GM18517 (cell line): ENCODE measurements around the gene CAPN12.

Experiments used
- ATAC-seq: cut with Tn5 transposase; IDR thresholded peaks from one replicate; pipeline ENCODE4 v1.9.1; 2021; ENCODE audit warnings: mild to moderate bottlenecking, moderate library complexity; ENCODE audit not compliant: unreplicated experiment

CAPN12 gene

DNA sequence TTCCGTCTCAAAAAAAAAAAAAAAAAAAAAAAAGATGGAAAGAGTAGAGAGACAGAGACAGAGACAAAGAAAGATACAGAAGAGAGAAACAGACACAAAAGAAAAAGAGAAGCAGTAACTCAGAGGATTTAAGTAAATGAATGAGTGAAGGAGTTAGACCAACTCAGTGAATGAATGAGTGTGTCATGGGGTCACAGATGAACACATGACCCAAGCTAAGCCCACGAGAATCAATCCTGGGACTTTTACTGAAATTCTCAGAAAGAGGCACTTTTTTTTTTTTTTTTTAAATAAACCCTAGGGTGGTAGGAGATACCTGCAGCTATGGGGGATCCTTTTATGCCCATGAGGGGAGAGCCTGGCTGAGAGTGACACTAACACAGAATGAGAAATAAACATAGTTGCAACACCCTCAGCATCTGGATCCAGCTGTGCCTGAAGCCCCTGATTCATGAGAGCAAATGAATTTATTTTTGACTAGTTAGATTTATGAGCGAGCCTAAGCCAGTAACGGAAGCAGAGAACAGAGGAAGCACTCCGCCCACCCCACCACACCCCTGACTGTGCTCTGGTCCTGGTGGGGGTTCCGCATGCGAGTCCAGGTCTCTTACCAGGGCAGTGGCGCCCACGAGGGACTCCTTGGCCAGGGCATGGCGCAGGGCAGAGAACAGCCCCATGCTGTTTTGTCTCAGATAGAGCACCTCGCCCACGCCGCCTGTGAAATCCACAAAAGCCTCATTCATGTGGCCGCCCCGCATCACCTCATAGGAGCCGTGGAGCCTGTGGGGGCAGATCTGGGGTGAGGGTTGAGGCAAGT lies 4.6 kb downstream of the CAPN12 start:
- ATAC-seq: no peak

DNA sequence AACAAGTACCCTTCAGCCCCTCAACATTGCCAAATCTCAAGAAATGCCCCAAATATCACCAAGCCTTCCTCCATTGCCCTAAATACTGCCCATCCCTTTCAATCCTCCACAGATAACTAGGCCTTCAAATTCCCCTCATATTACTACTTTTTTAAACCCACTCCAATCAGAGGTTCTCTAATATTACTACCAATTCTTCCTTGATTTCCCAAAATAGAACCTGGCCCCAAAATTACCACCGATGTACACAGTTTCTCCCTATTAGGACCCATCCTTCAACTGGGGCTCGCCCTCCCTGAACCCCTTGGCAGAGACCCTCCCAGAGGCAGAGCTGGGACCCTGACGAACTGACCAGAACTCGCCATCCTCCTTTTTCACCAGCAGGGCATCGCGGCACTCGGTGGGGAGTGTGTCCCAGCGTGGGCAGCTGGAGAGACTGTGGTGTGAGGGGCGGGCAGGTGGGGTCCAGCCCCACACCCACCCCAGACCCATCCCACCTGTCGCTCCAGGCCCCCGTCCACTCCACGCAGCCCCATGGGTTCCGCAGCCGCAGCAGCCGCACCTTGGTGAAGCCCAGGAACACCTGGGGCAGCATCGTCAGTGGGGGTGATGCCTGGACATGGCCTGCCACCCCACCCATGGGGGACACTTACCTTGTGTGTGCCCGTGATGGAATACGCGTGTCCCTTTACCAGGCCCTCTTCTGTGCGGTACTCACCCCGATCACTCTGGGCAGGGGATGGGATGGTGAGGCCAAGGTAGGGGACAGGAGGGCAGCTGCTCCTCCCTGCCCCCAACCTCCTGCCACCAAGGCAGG lies 6.1 kb downstream of the CAPN12 start:
- ATAC-seq: no peak

DNA sequence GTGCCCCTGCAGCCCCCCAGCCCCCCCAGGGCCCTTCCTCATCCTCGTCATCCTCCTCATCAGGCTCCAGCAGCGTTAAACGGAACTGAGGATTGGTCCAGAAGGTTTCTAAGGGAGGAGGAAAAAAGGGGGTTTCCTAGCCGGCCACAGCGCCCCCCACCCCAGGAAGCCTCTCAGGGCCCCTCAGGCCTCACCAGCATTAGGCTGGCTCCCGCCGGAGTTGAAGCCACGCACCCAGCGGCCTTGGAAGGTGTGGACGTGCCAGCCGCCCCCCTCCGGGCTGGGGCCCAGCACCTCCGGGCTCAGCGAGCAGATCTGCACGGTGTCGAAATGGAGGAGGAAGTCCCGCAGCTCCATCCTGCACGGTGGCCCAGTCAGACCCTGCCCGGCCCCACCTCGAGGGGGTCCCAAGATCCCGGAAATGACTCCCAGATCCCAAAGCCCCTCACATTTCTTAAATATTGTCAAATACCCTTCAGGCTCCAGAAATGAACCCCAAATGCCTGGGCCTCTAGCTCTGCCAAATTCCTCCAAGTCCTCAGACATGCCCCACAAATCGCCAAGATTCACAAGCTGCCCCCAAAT lies 6.9 kb downstream of the CAPN12 start:
- ATAC-seq: no peak

DNA sequence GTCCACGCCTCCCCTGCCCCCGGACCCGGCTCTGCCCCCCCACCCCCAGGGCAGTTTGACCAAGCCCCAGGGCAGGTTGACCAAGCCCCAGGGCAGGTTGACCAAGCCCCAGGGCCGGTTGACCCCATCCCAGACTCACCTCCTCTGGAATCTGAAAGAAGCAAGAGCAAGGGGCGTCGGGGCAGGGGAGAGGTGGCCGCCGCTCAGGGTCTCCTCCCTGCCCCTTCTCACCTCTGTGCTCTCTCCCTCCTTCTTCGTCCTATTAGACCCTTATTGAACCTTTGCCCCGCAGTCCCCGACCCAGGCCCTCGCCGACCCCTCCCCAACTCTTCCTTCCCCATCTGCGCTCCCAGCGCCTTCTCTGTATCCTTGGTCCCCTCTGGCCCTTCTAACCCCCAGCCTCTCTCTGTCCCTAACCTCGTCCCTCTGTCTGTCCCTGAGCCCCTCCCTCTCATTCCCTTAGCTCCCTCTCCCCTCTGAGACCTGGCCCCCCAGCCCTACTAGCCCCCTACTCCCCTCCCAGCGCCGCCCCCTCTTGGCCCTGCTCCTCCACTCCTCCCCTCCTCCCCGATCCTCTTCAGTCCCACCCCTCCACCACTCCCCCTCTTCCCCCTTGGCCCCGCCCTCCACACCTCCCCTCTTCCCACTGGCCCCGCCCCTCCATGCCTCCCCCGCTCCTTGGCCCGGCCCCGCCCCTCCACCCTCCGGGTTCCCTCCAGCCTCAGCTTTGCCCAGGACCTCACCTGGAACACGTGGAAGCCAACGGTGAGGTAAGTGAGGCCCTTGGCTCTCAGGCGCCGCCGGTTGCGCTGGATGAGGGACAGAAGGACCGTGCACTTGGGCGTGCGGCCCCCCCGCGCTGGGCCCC lies 7.6 kb downstream of the CAPN12 start:
- ATAC-seq: no peak

DNA sequence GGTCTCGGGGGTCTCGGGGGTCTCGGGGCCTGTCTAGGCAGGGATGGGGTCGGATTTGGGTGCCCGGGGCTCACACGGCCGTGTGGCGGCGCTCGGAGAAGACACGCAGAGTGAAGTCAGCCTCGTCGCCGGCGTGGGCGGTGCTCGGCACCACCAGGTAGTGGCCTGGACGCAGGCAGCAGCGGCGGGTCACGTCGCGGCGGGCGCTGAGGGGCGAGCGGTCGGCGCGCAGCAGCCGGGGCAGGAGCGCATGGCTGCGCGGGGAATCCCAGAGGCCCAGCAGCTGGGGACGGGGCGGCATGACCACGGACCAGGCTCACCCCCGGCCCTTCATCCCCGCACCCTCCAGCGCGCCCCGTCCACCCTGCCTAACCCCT lies 8.2 kb downstream of the CAPN12 start:
- no peak for ATAC-seq

DNA sequence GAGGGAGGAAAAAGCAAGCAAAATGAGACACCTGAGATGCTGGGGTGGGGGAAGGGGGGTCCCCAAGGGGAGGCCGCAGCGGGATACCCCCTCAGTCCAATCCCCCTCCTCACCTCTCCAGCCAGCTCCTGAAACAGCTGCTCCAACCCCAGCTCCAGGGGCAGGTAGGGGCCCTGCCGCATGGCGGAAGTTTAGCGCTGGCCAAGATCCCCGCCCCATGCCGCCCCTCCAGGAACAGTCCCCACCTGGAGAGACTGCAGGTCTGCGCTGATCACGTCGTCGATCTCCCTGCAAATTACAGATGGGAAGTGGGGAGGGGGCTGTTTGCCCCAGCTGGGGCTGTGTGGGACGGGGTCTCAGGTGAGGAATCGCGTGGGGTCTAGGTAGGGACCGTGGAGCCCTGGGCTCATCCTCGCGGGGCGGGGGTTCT lies 9.0 kb downstream of the CAPN12 start:
- ATAC-seq: no peak

DNA sequence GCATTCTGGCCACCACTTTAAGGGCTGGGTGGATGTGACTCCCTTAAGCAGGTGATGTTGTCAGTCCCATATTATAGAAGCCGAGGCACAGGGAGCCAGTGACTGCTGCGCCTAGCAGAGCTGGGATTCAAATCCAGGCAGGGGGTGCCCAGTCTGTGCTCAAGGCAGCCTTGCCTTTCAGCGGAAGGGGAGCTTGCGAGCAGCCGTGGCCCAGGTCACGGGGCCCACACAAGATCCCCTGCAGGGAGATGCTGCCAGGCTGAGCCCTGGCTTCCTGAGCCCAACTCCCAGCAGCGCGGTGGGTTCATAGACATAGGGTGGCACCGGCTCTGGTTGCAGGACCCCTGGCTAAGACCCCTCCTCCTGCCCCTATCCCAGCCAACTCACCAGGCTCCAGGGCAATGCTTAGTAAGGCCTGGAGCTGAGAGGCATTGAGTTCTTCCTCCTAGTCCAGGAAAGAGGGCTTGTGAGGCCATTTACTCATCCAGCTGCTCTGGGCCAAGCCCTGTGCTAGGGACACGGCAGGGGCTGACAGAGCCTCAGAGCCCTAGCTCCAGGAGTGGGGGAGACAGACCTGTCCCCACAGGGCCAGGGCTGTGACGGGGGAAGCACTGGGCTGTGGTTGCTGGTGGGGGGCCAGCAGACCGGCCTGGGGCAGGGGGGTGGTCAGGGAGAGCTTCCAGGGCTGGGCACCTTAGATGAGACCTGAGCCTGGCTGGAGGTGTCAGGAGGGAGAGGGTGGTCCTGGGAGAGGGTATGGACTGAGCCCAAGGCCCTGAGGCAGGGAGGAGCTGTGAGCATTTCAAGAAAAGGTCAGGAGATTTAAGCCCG lies 9.6 kb downstream of the CAPN12 start:
- no peak for ATAC-seq

DNA sequence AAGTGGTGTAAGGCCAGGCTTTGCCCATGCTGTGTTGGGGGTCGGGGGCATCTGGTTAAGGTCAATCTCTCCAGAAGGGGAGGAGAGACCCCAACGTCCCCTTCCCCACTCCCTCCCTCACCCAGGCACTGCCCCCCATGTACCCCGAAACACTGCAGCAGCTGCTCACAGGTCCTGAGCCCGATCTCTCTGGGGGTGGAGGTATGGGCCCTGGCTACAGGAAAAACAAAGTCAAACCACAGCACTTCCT lies 10.2 kb downstream of the CAPN12 start:
- no peak for ATAC-seq

DNA sequence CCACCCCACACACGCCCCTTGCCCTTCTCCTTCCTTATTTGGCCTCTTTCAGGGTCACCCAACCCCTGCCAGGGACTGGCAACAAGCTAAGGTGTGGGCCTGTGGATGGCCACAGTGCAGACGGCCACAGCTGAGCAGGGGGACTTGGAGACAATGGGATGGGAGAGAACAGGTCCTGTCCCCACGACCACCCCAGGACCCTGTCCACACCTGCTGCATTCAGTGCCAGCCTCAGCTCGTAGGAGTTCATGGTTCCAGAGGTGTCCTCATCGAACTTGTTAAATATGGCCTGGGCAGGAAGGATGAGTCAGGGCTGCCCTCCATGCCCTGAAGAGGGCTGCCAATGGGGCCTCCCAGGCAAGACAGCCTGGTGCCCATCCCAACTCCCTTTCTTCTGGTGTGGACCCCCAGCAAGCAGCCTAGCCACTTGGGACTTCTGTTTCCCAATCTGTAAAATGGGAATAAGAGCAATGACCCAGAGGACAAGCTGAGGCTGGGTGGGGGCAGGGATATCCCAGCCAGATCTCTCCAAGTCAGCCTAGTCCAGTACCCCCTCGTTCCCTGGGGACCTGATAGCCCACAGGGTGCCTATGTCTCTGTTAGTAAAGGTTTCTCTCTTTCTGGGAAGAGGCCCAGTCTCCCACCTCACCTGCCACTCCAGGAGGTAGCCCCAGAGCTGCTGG lies 10.6 kb downstream of the CAPN12 start:
- ATAC-seq: no peak

DNA sequence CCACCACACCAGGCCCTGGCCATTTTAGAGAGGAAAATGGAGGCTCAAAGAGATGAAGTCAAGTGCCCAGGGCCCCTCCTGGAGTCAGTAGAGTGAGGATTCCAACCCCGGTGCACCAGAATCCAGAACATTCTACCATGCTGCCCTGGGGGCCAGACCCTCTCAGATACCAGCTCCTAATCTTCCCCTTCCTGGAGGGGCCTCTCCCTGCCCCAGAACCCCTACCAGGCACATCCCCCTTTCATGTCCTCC lies 11.1 kb downstream of the CAPN12 start:
- ATAC-seq: no peak

DNA sequence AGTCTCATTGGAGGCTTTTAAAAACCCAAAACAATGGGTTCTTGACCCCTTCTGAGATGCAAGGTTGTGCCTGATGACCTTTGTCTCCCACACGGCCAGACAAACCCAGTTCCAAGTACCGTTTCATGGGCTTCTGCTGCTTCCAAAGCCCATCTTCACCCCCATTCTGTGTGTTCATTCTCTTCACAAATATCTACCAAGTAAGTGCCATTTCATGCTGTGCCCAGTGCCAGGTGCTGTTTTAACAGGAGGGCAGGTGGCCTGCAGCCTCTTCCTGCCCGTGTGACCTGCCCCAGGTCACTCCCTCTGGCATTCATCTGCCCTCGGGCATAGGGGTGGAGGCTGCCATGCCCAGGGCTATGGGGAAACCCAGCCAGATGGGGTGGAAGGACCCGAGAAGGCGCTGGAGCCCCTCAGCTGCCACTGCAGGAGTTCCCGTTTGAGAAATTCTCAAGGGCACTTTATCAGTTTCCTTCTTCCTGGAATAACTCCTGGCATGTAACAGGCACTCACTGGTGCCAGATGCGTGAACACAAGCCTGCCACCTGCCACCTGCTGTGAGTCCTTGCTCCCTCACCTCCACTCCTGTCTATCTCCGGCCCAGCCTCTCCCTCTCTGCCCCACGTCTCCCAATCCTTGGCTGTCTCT lies 12.5 kb downstream of the CAPN12 start:
- ATAC-seq: no peak

DNA sequence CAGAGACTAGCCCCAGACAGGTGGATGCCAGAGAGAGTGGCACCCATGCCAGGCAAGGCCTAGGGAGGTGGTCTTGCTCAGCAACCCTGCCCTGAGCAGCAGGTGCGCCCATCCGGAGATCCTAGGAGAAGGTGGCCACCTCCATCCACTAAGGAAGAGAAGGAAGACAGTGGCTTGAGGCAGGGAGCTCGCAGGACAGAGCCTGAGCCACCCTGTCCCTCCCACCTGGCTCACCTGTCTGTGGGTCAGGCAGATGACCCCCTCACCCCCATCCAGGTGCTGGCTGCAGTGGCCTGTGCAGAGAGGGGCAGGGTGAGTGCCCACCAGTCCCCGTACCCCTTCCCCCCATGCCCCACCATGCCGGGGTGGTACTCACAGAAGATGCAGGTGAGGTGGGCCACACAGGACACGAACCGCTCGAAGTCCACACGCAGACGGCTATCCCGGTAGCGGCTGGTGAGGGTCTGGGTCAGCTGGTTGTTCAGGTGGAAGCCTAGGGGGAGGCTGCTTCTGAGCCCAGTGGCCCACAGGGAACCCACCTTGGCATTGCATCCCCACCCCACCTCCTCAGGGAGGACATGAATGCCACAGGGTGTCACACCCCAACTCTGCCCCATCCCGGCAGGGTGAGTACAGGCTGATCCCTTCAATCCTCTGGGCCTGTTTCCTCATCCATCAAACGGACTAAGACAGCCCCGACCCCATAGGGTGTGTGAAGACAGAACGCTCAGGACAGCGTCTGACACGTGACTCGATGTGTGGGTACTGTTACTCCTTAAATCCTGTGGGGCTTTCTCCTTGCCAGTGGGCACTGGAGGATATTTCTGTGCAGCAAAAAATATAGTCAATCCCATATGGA lies 13.3 kb downstream of the CAPN12 start:
- ATAC-seq: no peak

DNA sequence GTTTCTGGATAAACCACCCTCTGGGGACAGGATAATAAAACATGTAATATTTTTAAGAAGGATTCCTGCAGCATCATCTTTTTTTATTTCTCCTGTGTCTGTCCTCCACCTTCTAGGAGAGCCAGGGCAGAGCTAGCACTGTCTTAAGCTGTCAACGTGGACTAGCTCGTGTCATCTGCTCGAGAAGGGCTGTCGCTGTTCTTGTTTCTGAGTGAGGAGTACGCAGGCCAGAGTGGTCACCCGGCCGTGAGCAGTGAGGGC lies 13.9 kb downstream of the CAPN12 start:
- ATAC-seq: no peak

DNA sequence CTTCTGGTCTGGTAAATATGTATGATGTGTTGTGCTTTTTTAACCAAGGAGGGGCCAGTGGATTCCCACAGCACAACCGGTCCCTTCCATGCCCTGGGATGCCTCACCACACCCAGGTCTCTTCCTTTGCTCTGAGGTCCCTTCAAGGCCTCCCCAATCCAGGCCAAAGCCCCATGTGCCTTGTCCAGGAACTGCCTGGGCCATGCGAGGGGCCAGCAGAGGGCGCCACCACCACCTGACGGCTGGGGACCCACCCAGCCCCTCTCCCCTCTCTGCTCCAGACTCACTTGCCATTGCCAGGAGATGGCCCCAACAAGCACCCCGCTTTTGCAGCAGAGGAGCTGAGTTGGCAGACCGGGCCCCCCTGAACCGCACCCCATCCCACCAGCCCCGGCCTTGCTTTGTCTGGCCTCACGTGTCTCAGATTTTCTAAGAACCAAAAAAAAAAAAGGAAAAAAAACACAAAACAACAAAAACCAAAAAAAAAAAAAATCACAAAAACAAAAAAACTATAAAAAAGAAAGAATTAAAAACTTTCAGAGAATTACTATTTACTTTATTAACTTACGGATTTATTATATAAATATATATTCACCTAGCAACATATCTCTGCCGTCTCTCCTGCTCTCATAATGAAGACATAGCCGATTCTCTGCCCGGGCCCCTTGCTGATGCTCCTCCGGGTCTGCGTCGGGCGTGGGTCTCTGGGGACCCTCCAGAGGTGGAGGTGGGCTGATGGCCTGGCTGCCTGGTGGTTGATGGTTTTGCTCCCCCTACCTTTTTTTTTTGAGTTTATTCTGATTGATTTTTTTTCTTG lies 14.4 kb downstream of the CAPN12 start:
- no peak for ATAC-seq

DNA sequence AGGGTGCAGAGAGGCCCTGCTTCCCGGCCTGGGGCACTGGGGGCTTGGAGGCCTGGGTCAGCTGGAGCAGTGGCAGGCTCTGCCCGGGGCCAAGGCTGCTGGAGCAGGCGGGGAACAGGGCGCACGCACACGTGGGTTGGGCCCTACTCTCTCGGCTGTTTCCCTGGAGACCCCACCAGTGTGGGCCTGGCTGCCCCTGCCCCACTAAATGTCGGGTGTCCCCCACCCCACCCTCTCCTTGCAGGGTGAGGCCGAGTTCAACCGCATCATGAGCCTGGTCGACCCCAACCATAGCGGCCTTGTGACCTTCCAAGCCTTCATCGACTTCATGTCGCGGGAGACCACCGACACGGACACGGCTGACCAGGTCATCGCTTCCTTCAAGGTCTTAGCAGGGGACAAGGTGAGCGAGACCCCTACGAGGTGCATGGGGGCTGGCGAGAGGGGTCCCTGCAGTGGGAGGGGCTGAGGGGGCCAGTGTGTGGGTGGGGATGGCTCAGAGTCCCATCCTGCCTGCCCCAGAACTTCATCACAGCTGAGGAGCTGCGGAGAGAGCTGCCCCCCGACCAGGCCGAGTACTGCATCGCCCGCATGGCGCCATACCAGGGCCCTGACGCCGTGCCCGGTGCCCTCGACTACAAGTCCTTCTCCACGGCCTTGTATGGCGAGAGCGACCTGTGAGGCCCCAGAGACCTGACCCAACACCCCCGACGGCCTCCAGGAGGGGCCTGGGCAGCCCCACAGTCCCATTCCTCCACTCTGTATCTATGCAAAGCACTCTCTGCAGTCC lies 15.3 kb downstream of the CAPN12 start:
- no peak for ATAC-seq

DNA sequence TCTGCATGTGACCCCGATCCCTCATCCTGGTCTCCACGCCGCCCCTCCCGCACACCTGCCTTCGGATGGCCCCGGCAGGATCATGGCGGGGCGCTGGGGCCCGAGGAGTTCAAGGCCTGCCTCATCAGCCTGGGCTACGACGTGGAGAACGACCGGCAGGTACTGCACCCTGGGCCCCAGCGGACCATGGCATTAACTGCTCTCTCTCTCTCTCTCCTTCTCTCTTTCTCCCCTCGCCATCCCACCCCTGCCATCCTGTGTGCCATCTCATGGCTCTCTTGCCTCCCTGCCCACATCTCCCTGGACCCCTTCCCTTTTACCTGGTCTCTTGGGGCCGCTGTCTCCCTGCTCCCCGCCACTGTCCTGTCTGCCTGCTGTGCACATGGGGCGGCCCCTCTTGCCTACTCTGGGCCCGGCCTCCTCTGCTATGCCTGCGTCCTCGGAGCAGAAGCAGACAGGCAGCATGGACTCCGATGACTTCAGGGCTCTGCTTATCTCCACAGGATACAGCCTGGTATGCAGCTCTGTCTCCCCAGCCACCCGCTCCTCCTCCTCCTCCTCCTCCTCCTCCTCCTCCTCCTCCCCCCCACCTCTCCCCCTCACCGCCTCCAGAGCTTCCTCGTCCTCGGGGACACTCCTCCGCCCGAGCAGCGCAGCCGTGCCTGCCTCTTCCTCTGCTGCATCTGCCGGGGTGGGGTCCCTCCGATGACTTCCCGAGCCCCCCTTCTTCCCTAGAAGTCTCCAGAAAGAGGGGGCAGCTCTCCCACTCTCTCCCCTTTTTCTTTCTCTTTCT lies 16.2 kb downstream of the CAPN12 start:
- ATAC-seq: no peak
